Measurements from ENCODE around the gene DIPK1C. TPM values are rescaled to one million over a fixed set of nuclear protein-coding genes. Genes with fewer than 3 reads are reported as not detected.

DIPK1C gene
- total and polyA plus RNA-seq, 2 experiments from 2014 or later = 0.07 TPM; not detected in 1

- H3K36me3 Mint-ChIP-seq (ENCODE audit: low read depth) = no peaks in the 10 kb centered on the region
- Histone ChIP-seq H3K4me2 (no peak overlapping the region), H3K9me2 (ENCODE audit: insufficient read depth) (no peaks in the 10 kb centered on the region), H3K79me2 (replicated peaks; ENCODE audit: insufficient read depth) (no peaks in the 10 kb centered on the region), H2AFZ (peak overlapping the region; percentile 89; the same call in 1 of the 2 replicates), H3K4me3 (no peak overlapping the region), H3K27me3 (ENCODE audit: insufficient read depth) (no peaks in the 10 kb centered on the region), H3K4me1 (ENCODE audit: insufficient read depth) (no peaks in the 10 kb centered on the region), H4K20me1 (replicated peaks; ENCODE audit: insufficient read depth) (no peaks in the 10 kb centered on the region), H3K36me3 (ENCODE audit: insufficient read depth) (no peaks in the 10 kb centered on the region), H3F3A (replicated peaks; ENCODE audit: low read depth) (no peaks in the 10 kb centered on the region), H3K27ac (ENCODE audit: low read depth) (no peak overlapping the region)
- peaks cover 10% of the 10 kb centered on the region; the same call in 2 of the 3 replicates for H3K4me1 Mint-ChIP-seq
- no peaks in the 10 kb centered on the region for H3K9me3 Mint-ChIP-seq
- peaks cover 2% of the 10 kb centered on the region for H3K27me3 Mint-ChIP-seq (ENCODE audit: insufficient read depth, low read depth, poor library complexity)
- peak; percentile 82 for ATAC-seq
- H3K4me3 Mint-ChIP-seq = no peak overlapping the region
- DNase-seq (ENCODE audit: low spot score) = peak; percentile 74
- TF ChIP-seq CTCF (conservative IDR thresholded peaks at IDR 0.05; ENCODE audit: low read depth in 2 of 2) (peak; percentile 71 to 77), STAT1 (IDR thresholded peaks at IDR 0.05; ENCODE audit: unreplicated experiment) (no peak)
- H3K27ac Mint-ChIP-seq = no peak overlapping the region
These were observed 19.0 kb upstream of the DIPK1C start for GRCh38 chr18:74476140-74476539.

GRCh38 chr18:74473976-74474640, 17.0 kb upstream of the DIPK1C start:
- peaks cover 10% of the 10 kb centered on the region; the same call in 2 of the 3 replicates for H3K4me1 Mint-ChIP-seq
- no peak overlapping the region for H3K27ac Mint-ChIP-seq
- peaks cover 2% of the 10 kb centered on the region for H3K27me3 Mint-ChIP-seq (ENCODE audit: insufficient read depth, low read depth, poor library complexity)
- Histone ChIP-seq H3K4me3 (no peak overlapping the region), H4K20me1 (replicated peaks; ENCODE audit: insufficient read depth) (no peaks in the 10 kb centered on the region), H2AFZ (no peak overlapping the region), H3K27me3 (ENCODE audit: insufficient read depth) (no peaks in the 10 kb centered on the region), H3K79me2 (replicated peaks; ENCODE audit: insufficient read depth) (no peaks in the 10 kb centered on the region), H3K4me2 (no peak overlapping the region), H3K9me2 (ENCODE audit: insufficient read depth) (no peaks in the 10 kb centered on the region), H3K27ac (ENCODE audit: low read depth) (no peak overlapping the region), H3K36me3 (ENCODE audit: insufficient read depth) (no peaks in the 10 kb centered on the region), H3K4me1 (ENCODE audit: insufficient read depth) (no peaks in the 10 kb centered on the region), H3F3A (replicated peaks; ENCODE audit: low read depth) (no peaks in the 10 kb centered on the region)
- no peaks in the 10 kb centered on the region for H3K36me3 Mint-ChIP-seq (ENCODE audit: low read depth)
- ATAC-seq (no peak), DNase-seq (ENCODE audit: low spot score) (no peak)
- peaks cover 6% of the 10 kb centered on the region; the same call in 1 of the 3 replicates for H3K9me3 Mint-ChIP-seq
- H3K4me3 Mint-ChIP-seq = no peak overlapping the region
- TF ChIP-seq NANOG (IDR thresholded peaks at IDR 0.05; ENCODE audit: borderline replicate concordance) (no peak), CREB1 (CRISPR knock-in tag; IDR thresholded peaks at IDR 0.05; ENCODE audit: low read depth) (no peak), ZNF462 (CRISPR knock-in tag; IDR thresholded peaks at IDR 0.05) (no peak), ZNF331 (CRISPR knock-in tag; IDR thresholded peaks at IDR 0.05; ENCODE audit: low read depth) (no peak), ZNF114 (CRISPR knock-in tag; IDR thresholded peaks at IDR 0.05) (no peak)
- TF ChIP-seq, protein P1, sequence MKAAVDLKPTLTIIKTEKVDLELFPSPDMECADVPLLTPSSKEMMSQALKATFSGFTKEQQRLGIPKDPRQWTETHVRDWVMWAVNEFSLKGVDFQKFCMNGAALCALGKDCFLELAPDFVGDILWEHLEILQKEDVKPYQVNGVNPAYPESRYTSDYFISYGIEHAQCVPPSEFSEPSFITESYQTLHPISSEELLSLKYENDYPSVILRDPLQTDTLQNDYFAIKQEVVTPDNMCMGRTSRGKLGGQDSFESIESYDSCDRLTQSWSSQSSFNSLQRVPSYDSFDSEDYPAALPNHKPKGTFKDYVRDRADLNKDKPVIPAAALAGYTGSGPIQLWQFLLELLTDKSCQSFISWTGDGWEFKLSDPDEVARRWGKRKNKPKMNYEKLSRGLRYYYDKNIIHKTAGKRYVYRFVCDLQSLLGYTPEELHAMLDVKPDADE (IDR thresholded peaks at IDR 0.05) = no peak
